Measurements from ENCODE around the gene SLC32A1.

Gene SLC32A1

GRCh38 chr20:38692436-38693411, 31.6 kb upstream of the SLC32A1 start:
- H3K4me3 ChIP-seq (ENCODE audit: low read depth, low read length): no peak overlapping the region
- in situ Hi-C loops (cut with HindIII; ENCODE audit: low sequenced_read_pairs): no loop called here
- no peak for TF ChIP-seq CTCF (IDR thresholded peaks at IDR 0.05; ENCODE audit: low read depth, low read length, missing control alignments)
- peak; percentile 70 for DNase-seq (ENCODE audit: low read depth)

GRCh38 chr20:38697306-38697705, 27.0 kb upstream of the SLC32A1 start:
- in situ Hi-C loops (cut with HindIII; ENCODE audit: low sequenced_read_pairs): no loop called here
- H3K4me3 ChIP-seq (ENCODE audit: low read depth, low read length): no peak overlapping the region
- DNase-seq (ENCODE audit: low read depth): no peak
- TF ChIP-seq CTCF (IDR thresholded peaks at IDR 0.05; ENCODE audit: low read depth, low read length, missing control alignments): no peak

GRCh38 chr20:38698541-38698940, 25.7 kb upstream of the SLC32A1 start:
- no peak for TF ChIP-seq CTCF (IDR thresholded peaks at IDR 0.05; ENCODE audit: low read depth, low read length, missing control alignments)
- DNase-seq (ENCODE audit: low read depth): no peak
- in situ Hi-C loops (cut with HindIII; ENCODE audit: low sequenced_read_pairs): no loop called here

GRCh38 chr20:38700141-38700540, 24.1 kb upstream of the SLC32A1 start:
- H3K4me3 ChIP-seq (ENCODE audit: low read depth, low read length): no peak overlapping the region
- no peak for TF ChIP-seq CTCF (IDR thresholded peaks at IDR 0.05; ENCODE audit: low read depth, low read length, missing control alignments)
- no peak for DNase-seq (ENCODE audit: low read depth)
- in situ Hi-C loops (cut with HindIII; ENCODE audit: low sequenced_read_pairs): no loop called here

More at GRCh38 chr20:38698541-38698940, 25.7 kb upstream of the SLC32A1 start:
- no peak overlapping the region for H3K4me3 ChIP-seq (ENCODE audit: low read depth, low read length)

- no peak for TF ChIP-seq CTCF (IDR thresholded peaks at IDR 0.05; ENCODE audit: low read depth, low read length, missing control alignments)
- no peak overlapping the region for H3K4me3 ChIP-seq (ENCODE audit: low read depth, low read length)
- in situ Hi-C loops (cut with HindIII; ENCODE audit: low sequenced_read_pairs): no loop called here
- DNase-seq (ENCODE audit: low read depth): no peak
These were observed 23.4 kb upstream of the SLC32A1 start for GRCh38 chr20:38700926-38701325.

- TF ChIP-seq CTCF (IDR thresholded peaks at IDR 0.05; ENCODE audit: low read depth, low read length, missing control alignments): no peak
- H3K4me3 ChIP-seq (ENCODE audit: low read depth, low read length): no peak overlapping the region
- in situ Hi-C loops (cut with HindIII; ENCODE audit: low sequenced_read_pairs): no loop called here
- no peak for DNase-seq (ENCODE audit: low read depth)
These were observed 20.8 kb upstream of the SLC32A1 start for GRCh38 chr20:38703526-38703925.

Measured in astrocyte of the cerebellum (primary cell).